ENCODE data around the gene ST8SIA1.
A peak's percentile ranks its signal among the peaks of the same experiment; 100 is the strongest.

Gene ST8SIA1

GRCh38 chr12:22238211-22238610, 96.3 kb downstream of the ST8SIA1 start:
- DNase-seq (ENCODE audit: low spot score): no peak

GRCh38 chr12:22234561-22234960, 99.9 kb downstream of the ST8SIA1 start:
- no peak for DNase-seq (ENCODE audit: low spot score)

- DNase-seq (ENCODE audit: low spot score): no peak
Observed at GRCh38 chr12:22231836-22232235, 102.7 kb downstream of the ST8SIA1 start.

- no peak for DNase-seq (ENCODE audit: low spot score)
Observed at GRCh38 chr12:22231078-22231477, 103.4 kb downstream of the ST8SIA1 start.

DNA sequence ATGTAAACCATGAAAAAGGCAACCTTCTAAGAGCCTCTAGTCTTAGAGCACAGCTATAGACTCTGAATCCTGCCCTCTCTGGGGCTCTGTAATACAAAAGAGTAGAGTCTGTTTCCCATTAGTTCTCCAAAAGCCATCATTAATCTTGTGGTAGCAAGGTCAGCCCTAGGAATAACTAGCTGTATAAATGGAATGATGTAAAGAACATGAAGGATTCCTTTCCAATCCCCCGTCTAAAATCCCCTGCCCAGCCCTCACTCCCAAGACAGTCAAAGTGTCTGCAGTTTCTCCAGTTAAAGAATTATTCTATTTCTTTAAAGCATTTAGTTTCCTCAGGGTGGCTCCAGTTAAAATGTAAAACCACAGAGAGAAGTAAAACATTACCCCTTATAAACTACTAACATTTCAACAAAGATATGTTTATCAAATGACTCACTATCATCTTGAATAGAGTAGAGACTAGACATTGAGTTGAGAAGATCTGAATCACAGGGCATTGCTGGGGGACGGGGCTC, 104.2 kb downstream of the ST8SIA1 start:
- no peak for DNase-seq (ENCODE audit: low spot score)

DNA sequence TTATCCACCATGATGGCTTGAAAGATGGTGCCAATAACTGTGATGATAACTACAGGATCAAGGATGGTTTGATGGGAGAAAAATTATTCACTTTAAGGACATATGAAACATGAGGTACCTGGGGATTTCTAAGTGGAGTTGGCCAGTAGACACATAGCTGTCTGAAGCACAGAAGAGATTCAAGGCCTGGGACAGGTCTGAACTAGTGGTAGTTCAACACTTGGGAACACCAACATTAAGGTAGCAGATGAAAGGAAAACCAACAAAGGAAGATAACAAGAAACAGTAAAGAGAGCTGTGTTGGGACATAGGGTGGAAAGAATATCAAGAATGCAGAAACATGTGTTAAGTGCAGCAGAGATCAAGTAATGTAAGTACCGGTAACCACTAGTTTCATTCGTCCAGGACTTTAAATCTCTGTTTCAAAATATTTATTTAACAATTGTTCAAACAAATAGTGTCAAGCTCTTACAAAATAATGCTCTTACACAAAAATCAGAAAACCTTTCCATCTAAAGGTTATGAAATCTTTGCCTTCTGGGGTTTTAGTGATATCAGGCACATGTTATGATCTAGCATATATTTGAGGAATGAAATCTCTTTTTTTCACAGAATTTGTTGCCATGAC, 104.7 kb downstream of the ST8SIA1 start:
- DNase-seq (ENCODE audit: low spot score): no peak

DNA sequence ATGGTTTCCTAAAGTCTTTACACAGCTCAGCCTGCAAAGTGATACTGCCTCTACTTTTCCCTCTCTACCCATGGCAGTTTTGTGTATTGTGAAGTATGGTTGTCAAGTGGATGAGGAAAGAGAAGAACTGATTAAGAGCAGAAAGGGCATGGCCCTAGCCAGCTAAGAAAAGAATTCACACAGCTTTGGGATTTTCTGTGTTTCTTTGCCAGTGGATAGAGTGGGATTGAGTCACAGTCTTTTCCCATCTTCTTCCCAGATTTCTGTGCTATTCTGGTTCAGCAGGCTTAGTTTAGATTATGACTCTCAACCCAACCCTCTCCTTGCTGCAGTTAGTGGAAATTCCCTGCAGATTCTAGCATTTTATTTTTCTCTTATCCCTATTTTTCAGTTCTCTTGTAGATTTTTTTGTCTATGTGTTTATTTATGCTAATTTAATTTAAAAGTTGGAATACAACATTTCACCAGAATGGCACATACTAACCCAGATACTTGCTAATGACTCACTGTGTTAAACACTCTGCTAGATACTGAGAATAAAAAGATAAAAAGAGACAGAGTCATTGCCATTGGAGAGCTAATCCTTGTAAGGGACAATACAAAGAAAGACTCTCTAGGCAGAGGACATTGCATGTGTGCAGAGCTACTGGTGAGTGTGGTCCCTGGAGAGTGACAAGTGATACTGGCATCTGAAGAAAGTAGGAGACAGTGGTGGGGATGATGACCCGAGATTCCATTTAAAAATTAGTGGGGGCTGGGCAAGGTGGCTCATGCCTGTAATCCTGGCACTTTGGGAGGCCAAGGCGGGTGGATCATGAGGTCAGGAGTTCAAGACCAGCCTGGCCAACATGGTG, 106.3 kb downstream of the ST8SIA1 start:
- peak; percentile 5 for DNase-seq (ENCODE audit: low spot score)

GRCh38 chr12:22223356-22223755, 111.2 kb downstream of the ST8SIA1 start:
- DNase-seq (ENCODE audit: low spot score): no peak

GRCh38 chr12:22217556-22217955, 117.0 kb downstream of the ST8SIA1 start:
- DNase-seq (ENCODE audit: low spot score): no peak

DNA sequence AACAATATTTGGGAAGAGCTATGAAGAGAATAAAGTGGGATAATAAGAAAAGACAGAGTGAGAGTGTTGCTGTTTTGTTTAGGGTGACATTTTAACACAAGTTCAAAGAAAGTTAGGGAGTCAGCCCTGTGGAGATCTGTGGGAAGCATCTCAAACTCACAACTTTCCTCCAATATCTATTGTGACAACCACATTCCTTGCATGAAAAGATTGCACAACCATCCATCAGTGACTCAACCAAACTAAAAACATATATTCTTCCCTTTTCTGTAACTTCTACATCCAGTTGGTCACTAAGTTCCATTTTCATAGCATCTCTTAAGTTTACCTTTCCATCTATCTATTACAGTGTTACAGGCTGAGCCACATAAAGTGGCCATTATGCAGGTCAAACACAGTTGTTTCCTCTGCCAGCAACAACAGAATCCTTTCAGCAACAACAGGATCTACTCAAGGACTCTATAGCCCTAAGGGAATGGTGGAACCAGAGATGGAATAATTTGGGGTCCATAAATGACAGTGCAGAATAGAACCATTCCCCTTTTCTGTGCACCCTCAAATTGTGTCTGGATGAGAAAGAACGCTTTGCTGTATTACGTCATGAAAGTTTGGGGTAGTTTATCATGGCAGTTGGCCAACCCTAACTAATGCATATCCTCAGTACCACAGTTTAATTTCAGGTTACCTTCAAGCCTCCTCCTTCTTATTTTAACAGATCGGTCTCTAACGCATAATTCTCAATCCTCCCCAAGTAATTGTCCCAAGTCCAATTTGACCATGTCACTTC, 118.8 kb downstream of the ST8SIA1 start:
- no peak for DNase-seq (ENCODE audit: low spot score)

DNA sequence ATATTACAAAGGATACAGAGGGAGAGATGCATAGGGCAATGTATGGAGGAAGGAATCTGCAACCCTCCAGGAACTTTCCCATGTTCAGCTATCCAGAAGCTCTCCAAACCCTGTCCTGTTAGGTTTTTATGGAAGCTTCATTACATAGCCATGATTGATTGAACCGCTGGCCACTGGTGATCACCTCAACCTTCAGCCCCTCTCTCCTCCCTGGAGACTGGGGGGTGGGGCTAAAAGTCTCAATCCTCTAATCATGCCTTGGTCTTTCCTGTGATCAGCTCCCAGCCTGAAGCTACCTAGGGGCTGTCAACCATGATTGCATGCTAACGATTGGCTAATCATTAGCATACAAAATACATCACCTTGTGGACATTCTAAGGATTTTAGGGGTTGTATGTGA, 123.4 kb downstream of the ST8SIA1 start:
- DNase-seq (ENCODE audit: low spot score): no peak

DNA sequence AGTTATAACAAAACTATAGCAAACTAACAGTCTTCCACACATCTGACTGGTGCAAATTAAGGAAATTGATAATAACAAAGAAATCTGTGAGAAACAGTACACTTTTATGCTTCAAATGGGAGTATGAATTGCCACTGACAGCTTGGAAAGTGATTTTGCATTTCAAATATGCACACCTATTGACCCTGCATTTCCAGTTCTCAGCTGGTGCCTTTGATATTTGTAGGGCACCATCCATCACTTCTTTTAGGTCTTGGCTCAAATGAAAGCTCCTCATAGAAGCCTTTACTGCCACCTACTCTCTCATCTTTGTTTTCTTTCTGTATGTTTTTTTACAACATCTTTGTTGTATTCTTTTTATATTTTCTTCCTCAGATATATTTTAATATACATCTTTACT, 125.1 kb downstream of the ST8SIA1 start:
- DNase-seq (ENCODE audit: low spot score): no peak

GRCh38 chr12:22206111-22206728, 128.3 kb downstream of the ST8SIA1 start:
- no peak for DNase-seq (ENCODE audit: low spot score)

GRCh38 chr12:22204391-22204790, 130.1 kb downstream of the ST8SIA1 start:
- no peak for DNase-seq (ENCODE audit: low spot score)

DNA sequence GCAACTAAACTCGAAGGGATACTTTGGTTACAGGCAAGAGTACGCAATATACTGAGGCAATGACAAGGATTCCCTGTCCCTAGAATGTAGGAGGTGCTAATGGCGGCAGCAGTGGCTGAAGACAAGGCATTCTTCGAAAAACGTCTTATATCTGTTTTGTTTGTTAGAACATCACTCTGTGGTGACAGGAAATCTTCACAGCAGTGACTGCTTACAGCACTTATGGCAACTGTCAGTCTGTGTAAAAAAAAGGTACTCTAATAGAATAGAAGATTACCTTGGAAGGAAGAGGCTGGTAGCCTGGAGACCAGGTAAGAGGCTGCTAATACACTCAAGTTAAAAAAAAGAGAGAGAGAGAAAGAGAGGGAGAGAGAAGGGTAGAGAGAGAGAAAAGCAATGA, 131.7 kb downstream of the ST8SIA1 start:
- DNase-seq (ENCODE audit: low spot score): no peak

- DNase-seq (ENCODE audit: low spot score): no peak
Observed at GRCh38 chr12:22201101-22201500, 133.4 kb downstream of the ST8SIA1 start.

DNA sequence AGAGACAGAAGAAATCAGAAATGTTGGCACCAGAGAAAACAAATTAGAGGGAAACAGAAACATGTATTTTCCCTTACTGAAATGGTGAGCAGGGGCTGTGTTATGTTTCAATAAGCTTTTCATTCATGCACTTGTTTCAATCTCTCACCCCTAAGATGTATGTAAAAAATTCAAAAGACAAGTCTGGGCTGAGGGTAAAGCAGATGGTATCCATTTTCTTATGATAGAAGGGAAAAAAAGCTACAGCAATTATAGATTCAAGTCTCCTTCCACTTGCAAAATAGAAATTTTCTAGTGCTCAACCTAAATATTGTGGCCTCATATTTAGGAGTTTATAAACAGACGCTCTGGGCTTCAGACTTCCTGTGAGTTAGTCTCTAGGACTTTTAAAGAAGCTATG, 138.3 kb downstream of the ST8SIA1 start:
- DNase-seq (ENCODE audit: low spot score): no peak

DNA sequence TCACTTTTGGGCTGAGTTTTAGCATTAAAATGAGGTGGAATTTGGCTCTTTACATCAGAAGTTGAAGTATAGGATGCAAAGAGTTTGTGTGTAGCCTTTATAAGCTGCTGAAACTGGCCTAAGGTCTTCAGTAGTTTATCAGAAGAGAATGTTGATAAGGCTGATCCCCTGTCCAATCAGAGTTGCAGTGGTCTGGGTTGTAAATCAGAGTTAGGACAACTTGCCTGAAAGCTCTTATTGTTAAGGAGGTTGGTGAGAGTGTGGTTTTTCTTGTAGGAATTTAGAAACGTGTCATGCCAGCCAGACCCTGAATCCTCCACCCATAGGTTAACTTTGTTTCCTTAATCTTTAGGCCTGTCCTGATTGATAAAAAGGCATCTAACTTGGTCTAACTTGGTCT, 143.5 kb downstream of the ST8SIA1 start:
- no peak for DNase-seq (ENCODE audit: low spot score)

GRCh38 chr12:22188431-22188830, 146.1 kb downstream of the ST8SIA1 start:
- no peak for DNase-seq (ENCODE audit: low spot score)

GRCh38 chr12:22180705-22181104, 153.8 kb downstream of the ST8SIA1 start:
- DNase-seq (ENCODE audit: low spot score): no peak

GRCh38 chr12:22173177-22173576, 161.3 kb downstream of the ST8SIA1 start:
- no peak for DNase-seq (ENCODE audit: low spot score)

DNA sequence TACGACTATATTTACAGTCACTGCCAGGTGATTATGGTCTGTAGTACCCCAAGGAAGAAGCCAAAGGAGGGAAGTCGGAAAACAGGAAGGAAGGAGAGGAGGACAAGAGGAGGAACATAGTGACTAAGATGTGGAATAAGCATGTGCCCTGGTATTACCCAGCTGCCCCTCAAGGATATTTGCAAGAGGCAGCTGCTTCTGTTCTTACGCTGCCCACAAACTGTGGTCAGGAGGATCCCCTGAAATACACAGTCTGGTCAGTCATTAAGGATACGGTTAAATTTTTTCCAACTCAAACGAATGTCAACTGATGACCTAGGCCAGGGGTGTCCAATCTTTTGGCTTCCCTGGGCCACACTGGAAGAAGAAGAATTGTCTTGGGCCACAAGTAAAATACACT, 162.0 kb downstream of the ST8SIA1 start:
- no peak for DNase-seq (ENCODE audit: low spot score)

Measured in Ammon's horn (tissue), 1 donor.